Effector CD4-positive, alpha-beta T cell (primary cell): ENCODE data around the gene ABTB2.

ENCODE experiments used
- DNase-seq: peaks from one replicate; pipeline ENCODE4 v3.0.0-alpha.2; 2020

ABTB2 gene

GRCh38 chr11:34313099-34313517, 44.7 kb downstream of the ABTB2 start:
- DNase-seq, result no peak

- DNase-seq, result no peak
Observed at GRCh38 chr11:34311126-34311525, 46.7 kb downstream of the ABTB2 start.

GRCh38 chr11:34309965-34310364, 47.8 kb downstream of the ABTB2 start:
- DNase-seq, result no peak

- DNase-seq, result no peak
Observed at GRCh38 chr11:34308913-34309585, 48.8 kb downstream of the ABTB2 start.

- no peak for DNase-seq
Observed at GRCh38 chr11:34308049-34308912, 49.5 kb downstream of the ABTB2 start.

- no peak for DNase-seq
Observed at GRCh38 chr11:34305780-34306179, 52.0 kb downstream of the ABTB2 start.

GRCh38 chr11:34305193-34305592, 52.6 kb downstream of the ABTB2 start:
- no peak for DNase-seq

GRCh38 chr11:34303028-34303570, 54.7 kb downstream of the ABTB2 start:
- no peak for DNase-seq

- DNase-seq, result no peak
Observed at GRCh38 chr11:34302046-34302921, 55.5 kb downstream of the ABTB2 start.

GRCh38 chr11:34300926-34301295, 56.9 kb downstream of the ABTB2 start:
- no peak for DNase-seq

- no peak for DNase-seq
Observed at GRCh38 chr11:34300026-34300925, 57.5 kb downstream of the ABTB2 start.

- no peak for DNase-seq
Observed at GRCh38 chr11:34299284-34299972, 58.4 kb downstream of the ABTB2 start.

GRCh38 chr11:34298871-34299270, 58.9 kb downstream of the ABTB2 start:
- no peak for DNase-seq

- no peak for DNase-seq
Observed at GRCh38 chr11:34296412-34296811, 61.4 kb downstream of the ABTB2 start.

- no peak for DNase-seq
Observed at GRCh38 chr11:34292546-34292945, 65.3 kb downstream of the ABTB2 start.

GRCh38 chr11:34292111-34292510, 65.7 kb downstream of the ABTB2 start:
- DNase-seq, result no peak

GRCh38 chr11:34290926-34291325, 66.9 kb downstream of the ABTB2 start:
- no peak for DNase-seq

GRCh38 chr11:34288492-34288891, 69.3 kb downstream of the ABTB2 start:
- DNase-seq, result no peak

- no peak for DNase-seq
Observed at GRCh38 chr11:34284811-34285481, 72.9 kb downstream of the ABTB2 start.

- DNase-seq, result no peak
Observed at GRCh38 chr11:34284156-34284555, 73.7 kb downstream of the ABTB2 start.
